Astrocyte of the cerebellum (primary cell): Measurements from ENCODE around the gene IP6K3.

ENCODE experiments used
- DNase-seq: peaks from one replicate; pipeline ENCODE4 v3.0.0-alpha.2; 2011; ENCODE audit warnings: low read depth
- H3K4me3 ChIP-seq: 2 replicates; pipeline ENCODE4 v1.5.1; 2011; ENCODE audit warnings: mild to moderate bottlenecking, low read depth, low read length, moderate library complexity
- in situ Hi-C: cut with HindIII; loops from 2 replicates; pipeline ENCODE4 v1.10.0; 2017; ENCODE audit warnings: low sequenced_read_pairs
- TF ChIP-seq, protein P1 (sequence below): IDR thresholded peaks from 2 replicates; pipeline ENCODE4 v1.5.1; 2012; ENCODE audit warnings: low read length, low read depth, moderate library complexity, mild to moderate bottlenecking; ENCODE audit errors: missing control alignments

Gene IP6K3

DNA sequence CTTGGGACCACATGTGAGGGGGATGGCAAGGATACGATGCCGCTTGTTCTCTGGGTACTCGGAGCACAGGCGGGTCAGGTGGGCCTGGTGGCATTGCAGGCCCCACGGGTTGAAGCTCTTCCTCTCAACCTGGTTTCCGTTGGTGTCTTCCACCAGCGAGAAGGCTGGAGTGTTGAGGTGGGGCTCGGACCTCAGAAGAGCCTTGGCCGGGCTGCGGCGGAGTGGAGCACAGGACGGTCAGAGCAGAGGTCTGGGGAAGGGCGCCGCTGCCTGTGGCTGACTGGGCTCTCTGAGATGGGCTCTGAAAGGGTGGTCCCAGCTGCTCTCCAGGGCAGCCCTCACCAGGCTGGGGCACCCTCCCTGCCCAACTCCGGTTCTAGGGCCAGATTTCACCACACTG, 20.0 kb downstream of the IP6K3 start:
- in situ Hi-C loops = no loop called here
- TF ChIP-seq, protein P1, sequence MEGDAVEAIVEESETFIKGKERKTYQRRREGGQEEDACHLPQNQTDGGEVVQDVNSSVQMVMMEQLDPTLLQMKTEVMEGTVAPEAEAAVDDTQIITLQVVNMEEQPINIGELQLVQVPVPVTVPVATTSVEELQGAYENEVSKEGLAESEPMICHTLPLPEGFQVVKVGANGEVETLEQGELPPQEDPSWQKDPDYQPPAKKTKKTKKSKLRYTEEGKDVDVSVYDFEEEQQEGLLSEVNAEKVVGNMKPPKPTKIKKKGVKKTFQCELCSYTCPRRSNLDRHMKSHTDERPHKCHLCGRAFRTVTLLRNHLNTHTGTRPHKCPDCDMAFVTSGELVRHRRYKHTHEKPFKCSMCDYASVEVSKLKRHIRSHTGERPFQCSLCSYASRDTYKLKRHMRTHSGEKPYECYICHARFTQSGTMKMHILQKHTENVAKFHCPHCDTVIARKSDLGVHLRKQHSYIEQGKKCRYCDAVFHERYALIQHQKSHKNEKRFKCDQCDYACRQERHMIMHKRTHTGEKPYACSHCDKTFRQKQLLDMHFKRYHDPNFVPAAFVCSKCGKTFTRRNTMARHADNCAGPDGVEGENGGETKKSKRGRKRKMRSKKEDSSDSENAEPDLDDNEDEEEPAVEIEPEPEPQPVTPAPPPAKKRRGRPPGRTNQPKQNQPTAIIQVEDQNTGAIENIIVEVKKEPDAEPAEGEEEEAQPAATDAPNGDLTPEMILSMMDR = no peak

DNA sequence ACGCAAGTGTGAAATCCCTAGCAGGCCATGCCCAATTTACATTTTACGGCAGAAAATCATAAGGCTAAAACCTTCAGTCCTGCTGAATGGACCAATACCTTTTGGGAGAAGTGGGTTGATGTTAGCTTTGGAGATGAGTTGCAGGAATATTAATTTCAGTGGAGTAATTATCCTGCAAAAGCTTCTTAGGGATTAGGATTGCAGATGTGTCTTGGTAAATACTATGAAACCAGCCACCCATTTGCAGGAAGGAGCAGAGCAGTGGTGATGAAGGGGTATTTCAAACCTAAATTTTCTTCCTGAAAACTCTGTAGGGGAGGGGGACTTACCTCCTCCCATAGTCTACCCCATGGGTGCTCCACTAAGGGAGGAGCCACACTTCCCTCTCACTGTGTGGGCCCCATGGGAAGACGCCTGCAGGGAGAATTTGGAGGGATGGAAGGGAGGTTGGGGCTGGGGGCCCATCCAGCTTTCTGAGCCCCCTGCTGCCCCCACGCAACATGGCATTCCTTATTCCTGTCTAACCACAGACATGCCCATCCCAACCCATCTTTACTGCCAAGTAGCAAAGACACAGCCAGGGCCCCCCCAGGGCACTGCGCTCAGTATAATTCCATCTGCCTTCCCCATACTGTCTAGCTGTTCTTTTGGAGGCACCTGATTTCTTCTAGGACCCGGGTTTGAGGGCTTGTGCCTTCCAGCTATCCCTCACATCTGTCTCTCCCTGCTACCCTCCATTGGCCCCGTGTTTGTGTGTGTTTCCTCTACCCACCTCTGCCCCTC, 20.6 kb downstream of the IP6K3 start:
- TF ChIP-seq, protein P1 = no peak
- H3K4me3 ChIP-seq = no peak overlapping the region
- no peak for DNase-seq
- in situ Hi-C loops = no loop called here

More for the DNA sequence above, 20.0 kb downstream of the IP6K3 start:
- H3K4me3 ChIP-seq = no peak overlapping the region
- DNase-seq = no peak

DNA sequence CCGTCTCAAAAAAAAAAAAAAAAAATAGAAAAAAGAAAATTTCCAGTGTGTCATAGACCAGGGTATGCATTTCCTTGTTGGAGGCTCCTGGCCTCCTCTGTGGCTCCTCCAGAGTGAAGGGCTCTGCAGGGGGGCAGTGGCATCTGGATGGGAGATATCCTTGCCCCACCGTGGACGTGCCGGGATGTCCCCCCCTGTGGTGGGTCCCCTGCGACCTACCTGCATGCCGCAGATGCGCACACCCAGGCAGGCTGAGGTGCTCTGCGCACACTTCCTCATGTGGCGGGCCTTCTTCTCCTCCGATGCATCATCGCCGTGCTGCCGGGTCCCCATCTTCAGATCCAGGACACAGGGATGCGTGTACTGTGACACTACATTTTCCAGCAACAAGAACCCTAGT, 21.5 kb downstream of the IP6K3 start:
- TF ChIP-seq, protein P1 = no peak
- H3K4me3 ChIP-seq = no peak overlapping the region
- no peak for DNase-seq
- in situ Hi-C loops = no loop called here

GRCh38 chr6:33724102-33725023, 22.3 kb downstream of the IP6K3 start:
- in situ Hi-C loops = no loop called here
- no peak for DNase-seq
- TF ChIP-seq, protein P1 = no peak
- H3K4me3 ChIP-seq = no peak overlapping the region

- no peak overlapping the region for H3K4me3 ChIP-seq
- TF ChIP-seq, protein P1 = no peak
- no peak for DNase-seq
- in situ Hi-C loops = no loop called here
Observed at GRCh38 chr6:33723371-33724085, 23.2 kb downstream of the IP6K3 start.

DNA sequence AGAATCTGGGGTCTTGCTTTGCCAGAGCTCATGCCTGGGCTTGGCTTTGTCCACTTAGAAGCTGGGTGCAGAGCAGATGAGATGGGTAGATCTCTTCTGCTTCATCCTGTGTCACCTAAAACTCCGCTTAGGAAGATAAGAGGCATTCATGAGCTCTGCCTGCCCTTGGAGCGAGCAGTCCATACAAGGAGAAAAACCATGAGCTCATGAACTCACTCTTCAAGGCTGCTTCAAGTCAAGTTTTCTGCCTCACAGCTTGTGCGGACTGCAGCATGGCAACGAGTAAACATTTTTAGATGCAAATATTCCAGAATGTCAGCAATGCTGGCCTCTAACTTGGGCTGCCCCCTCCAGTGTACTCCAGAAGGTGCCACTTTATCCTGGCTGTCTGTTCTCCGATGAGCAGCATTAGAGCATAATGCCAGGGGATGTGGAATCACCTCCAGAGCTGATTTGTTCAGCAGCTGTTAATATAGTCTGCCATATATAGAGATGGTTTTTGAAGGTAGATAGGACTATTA, 24.5 kb downstream of the IP6K3 start:
- TF ChIP-seq, protein P1 = no peak
- H3K4me3 ChIP-seq = no peak overlapping the region
- in situ Hi-C loops = no loop called here
- no peak for DNase-seq
